NCI-H187 treated with DMSO at 0.1 percent for 48 hours (cell line): ENCODE data around the gene UVSSA.
"Not testable (repeated sequence)": the region's sequence is repeated elsewhere in the genome, so short reads cannot be mapped to it uniquely, and the experiment has no call there.

Experiments
- DNase-seq: peaks from one replicate; lab custom pipeline; 2025; lab: John Stamatoyannopoulos, UW

Gene UVSSA

DNA sequence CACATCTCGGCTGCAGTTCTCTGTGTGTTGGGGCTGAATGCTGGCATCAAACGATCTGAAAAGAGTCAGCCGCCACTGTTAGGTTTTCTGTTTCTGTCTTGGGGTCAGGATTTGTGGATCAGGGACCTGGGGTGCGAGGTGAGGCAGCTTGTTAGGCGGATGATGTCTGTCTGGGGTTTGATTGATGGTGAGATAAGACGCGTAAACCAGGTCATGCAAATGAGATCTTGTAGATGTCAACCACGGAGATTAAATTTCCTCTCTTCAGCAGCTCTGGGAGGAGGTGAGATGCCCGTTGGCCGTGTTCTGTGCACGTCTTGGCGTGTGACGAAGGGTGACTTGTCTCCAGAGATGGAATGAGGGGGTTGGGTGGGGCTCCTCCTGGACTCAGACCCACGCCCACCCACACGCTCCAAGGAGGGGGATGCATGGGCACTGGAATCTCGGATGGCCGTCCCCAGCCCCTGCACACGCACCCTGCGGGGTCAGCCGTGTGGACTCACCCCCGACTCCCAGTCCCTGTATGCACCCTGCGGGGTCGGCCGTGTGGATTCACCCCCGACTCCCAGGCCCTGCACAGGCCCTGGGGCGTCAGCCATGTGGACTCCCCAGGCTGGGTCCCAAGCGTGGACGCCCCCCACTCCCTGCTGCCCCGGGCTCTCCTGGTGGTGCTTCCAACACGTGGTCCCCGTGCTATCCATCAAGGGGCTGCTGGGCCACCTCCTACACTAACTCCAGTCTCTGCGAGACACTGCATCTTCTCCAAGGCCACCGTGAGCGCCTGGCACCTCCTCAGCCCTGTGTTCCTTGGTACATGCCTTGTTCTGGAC, 16.0 kb upstream of the UVSSA start:
- no peak for DNase-seq

DNA sequence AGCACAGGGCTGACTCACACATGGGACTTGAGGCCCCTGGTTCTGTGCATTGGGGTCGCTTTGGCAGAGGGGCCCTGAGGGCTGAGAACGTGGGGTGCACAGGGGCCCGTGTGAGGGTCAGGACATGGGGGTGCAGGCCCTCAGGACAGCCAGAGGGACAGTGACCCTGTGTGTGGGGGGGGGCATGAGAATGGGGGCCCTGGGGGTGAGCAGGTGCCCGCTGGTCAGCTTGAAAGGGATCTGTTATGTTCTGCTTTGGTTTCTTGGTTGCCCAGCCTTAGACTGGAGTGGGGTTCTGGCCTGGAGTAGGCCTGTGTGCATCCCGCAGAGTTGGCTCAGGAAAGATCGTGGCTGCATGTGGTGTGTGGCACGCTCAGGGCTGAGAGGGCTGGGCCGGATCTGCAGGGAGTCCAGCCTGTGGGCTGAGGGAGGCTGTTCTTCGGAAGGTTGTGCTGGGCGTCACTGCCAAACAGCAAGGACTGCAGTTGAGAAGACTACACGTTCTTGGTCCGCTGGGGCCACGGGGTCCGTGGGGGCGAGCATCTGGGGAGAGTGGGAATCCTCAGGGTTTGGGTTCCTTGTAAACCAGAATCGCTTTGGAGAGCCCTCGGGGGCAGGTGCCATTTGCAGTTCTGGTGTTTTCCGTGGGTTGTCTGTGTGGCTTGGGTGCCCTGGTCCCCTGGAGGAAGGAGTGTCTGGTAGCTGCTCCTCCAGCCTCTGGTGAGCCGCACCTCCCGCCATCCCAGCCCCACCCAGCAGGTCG, 15.2 kb upstream of the UVSSA start:
- DNase-seq: no peak

GRCh38 chr4:1332686-1333085, 14.3 kb upstream of the UVSSA start:
- DNase-seq: no peak

GRCh38 chr4:1333256-1333655, 13.8 kb upstream of the UVSSA start:
- DNase-seq: no peak

DNA sequence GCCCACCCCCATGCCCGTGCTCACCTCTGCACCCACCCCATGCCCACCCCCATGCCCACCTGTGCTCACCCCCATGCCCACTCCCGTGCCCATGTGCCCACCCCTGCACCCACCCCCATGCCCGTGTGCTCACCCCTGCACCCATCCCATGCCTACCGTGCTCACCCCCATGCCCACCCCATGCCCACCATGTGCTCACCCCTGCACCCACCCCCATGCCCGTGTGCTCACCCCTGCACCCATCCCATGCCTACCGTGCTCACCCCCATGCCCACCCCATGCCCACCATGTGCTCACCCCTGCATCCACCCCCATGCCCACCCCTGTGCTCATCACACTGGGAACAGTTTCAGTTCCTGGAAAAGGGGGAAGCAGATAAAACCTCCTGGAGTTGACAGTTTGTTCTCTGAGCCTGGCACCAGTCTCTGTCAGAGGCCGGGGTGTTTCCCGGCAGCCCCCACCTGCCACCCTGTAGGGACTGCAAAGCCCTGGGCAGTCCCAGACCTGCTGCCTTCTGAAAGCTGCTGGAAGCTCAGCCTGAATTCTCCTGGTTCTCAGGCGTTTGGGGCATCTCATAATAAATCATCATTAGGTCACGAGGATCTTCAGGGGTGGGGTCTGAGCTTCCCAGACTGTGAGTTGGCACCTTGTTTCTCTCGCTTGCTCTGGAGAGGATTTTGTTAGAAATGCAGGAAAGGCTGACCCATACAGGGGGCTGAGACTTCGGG, 13.0 kb upstream of the UVSSA start:
- not testable (repeated sequence) for DNase-seq

GRCh38 chr4:1334579-1334895, 12.5 kb upstream of the UVSSA start:
- DNase-seq: no peak

- not testable (repeated sequence) for DNase-seq
Observed at GRCh38 chr4:1335193-1335883, 11.7 kb upstream of the UVSSA start.

- DNase-seq: no peak
Observed at GRCh38 chr4:1336088-1336491, 10.9 kb upstream of the UVSSA start.

DNA sequence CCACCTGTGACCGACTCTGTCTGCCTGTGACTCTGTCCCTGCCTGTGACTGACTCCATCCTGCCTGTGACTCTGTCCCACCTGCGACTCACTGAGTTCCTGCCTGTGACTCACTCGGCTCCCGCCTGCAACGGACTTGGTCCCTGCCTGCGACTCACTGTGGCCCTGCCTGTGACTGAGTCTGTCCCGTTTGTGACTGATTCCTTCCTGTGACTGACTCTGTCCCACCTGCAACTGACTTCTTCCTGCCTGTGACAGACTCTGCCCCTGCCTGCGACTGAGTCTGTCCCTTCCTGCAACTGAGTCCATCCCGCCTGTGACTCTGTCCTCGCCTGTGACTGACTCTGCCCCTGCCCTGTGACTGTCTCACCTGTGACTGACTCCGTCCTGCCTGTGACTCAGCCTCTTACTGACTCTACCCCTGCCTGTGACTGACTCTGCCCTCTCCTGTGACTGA, 9.6 kb upstream of the UVSSA start:
- DNase-seq: no peak

GRCh38 chr4:1337951-1338751, 8.9 kb upstream of the UVSSA start:
- no peak for DNase-seq

GRCh38 chr4:1338752-1339414, 8.1 kb upstream of the UVSSA start:
- DNase-seq: no peak

DNA sequence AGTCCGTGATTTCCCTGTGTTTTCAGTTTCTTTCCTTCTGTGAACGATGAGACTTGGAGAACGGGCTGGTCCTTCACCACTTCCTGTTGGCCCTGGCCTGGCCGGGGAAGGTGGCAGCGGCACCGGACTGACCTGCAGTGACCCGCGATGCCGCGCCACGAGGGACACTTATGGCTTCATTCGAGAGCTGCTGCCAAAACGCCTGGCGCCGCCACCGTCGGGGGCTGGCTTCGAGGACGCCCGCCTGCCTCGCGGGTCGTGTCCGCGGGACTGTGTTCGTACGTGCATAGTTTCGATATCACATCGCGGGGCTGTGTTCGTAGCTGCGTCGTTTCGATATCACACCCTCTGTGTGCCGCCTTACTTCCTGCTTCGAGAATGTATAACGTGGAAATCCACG, 7.5 kb upstream of the UVSSA start:
- DNase-seq: no peak

GRCh38 chr4:1340181-1340747, 6.7 kb upstream of the UVSSA start:
- no peak for DNase-seq

DNA sequence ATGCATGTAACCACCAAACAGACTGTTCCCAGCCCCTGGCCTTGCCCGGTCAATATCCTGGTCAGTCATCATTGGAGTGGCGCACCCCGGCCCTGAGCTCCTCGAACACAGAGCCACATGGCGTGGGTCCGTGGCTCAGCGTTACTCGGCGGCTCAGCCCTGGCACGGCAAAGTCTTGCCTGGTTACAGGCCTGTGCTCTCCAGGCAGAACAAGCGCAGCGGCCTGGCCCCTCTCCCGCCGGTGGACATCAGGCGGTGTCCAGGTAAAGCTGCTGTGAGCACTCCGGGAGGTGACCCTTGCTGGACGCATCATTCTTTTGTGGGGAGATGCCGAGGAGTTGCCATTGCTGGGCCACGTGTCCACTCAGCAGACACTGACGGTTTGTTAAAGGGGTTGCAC, 6.1 kb upstream of the UVSSA start:
- DNase-seq: no peak

GRCh38 chr4:1342003-1342402, 5.0 kb upstream of the UVSSA start:
- DNase-seq: no peak

- no peak for DNase-seq
Observed at GRCh38 chr4:1344696-1345095, 2.3 kb upstream of the UVSSA start.

DNA sequence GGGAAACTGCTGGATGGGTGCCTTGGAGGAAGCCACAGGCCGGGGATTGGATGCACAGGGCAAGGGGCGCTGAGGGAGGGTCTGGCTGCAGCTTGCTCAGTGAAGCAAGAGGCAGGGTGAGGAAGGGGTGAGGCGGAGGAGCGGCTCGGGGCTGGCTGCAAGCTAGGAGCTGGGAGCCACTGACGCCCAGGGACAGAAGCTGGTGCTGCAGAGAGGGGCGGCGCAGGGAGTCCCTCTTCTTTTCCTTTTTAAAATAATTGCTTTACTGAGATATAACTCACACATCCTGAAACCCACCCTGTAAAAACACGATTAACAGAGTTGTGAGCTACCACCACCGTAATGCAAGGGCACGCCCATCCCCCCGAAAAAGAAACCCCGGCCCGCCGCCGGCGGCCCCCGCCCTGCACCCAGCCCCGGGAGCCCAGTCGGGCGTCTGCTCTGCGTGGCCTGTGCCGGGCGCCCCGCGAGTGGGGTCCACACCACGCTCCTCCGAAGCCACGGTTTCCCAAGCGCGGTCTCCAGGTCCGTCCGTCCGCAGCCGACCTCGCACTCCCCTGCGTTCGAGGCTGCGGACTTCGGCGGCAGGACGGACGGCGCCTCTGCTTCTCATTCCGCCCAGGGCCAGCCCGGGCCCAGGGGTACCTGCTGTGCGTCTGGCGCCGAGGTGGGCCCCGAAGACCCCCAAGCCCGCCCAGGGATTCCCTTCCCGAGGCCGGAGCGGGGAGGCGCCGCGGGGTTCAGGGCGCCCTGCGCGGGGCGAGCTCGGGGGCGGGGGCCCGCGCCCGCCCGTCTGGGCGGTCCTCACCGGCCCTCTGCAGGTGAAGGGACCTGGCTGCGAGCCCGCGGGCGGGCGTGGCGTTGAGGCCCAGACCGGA, 866 bp upstream of the UVSSA start:
- no peak for DNase-seq

GRCh38 chr4:1347410-1347864, 429 bp downstream of the UVSSA start:
- no peak for DNase-seq

DNA sequence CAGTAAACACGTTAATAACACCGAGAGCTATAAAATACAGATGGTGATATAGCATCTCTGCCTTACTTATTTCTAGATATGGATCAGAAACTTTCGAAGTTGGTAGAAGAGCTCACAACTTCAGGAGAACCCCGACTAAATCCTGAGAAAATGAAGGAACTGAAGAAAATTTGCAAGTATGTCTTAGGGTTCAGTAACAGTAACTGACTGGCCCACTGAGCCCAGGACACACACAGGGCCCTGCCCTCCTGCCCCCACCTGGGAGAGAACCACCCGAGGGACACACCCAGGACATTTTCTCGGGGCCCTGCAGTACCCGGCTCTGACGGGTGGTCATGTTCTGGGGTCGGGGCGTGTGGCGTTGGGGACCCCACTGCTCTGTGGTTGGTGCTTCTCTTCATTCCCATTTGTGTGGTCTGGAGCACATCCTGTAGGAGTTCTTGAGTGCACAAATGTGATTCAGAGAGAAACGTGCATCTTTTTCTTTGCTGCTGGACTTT, 1.1 kb downstream of the UVSSA start:
- DNase-seq: no peak
